ENCODE results near the gene GLS2. TPM values are rescaled to one million over a fixed set of nuclear protein-coding genes. Genes with fewer than 3 reads are reported as not detected.

GLS2 gene
- total and polyA plus RNA-seq, 9 donors = 0.87 to 4.4 (median 1.7) TPM

GRCh38 chr12:56474389-56474788 lies 13.6 kb downstream of the GLS2 start:
- 86 to 91% (median 89%) methylated on average over 9 of the region's 9 CpGs for WGBS, 3 donors
- no peaks in the 10 kb centered on the region for H3K9me3 ChIP-seq
- intact Hi-C loops (cut with DNase I) = no loop called here
- H3K27me3 ChIP-seq = no peaks in the 10 kb centered on the region
- no peak for DNase-seq
- H3K4me1 ChIP-seq (ENCODE audit: insufficient read depth) = no peaks in the 10 kb centered on the region
- H3K27ac ChIP-seq = no peak overlapping the region
- H3K36me3 ChIP-seq = no peaks in the 10 kb centered on the region
- H3K4me3 ChIP-seq = no peak overlapping the region
- TF ChIP-seq POLR2A (IDR thresholded peaks at IDR 0.05) (no peak), EP300 (IDR thresholded peaks at IDR 0.05) (no peak)

GRCh38 chr12:56469007-56469930 lies 18.7 kb downstream of the GLS2 start:
- DNase-seq = peak; percentile 23 to 51 (median 35)
- intact Hi-C loops (cut with DNase I) = loop anchor here in 3 of 4 donors (10.0 kb wide), 4 partner anchors 134 to 344 kb away; partner anchors contain the start of genes ESYT1 (in 2 of the 3), IL23A (in 1 of the 3) and PAN2 (in 1 of the 3)
- Histone ChIP-seq H3K27me3 (no peaks in the 10 kb centered on the region), H3K9me3 (no peaks in the 10 kb centered on the region), H3K4me3 (peak overlapping the region; percentile 80), H3K36me3 (no peaks in the 10 kb centered on the region), H3K4me1 (ENCODE audit: insufficient read depth) (no peaks in the 10 kb centered on the region), H3K27ac (peak overlapping the region; percentile 60 to 78)
- WGBS, 3 donors = 35 to 52% (median 36%) methylated on average over 18 to 19 of the region's 19 CpGs
- no peak for TF ChIP-seq EP300 (IDR thresholded peaks at IDR 0.05)
- TF ChIP-seq CTCF (IDR thresholded peaks at IDR 0.05) = no peak
- TF ChIP-seq POLR2A (IDR thresholded peaks at IDR 0.05) = no peak

GRCh38 chr12:56468216-56469006 lies 19.6 kb downstream of the GLS2 start, which contains the start of gene SPRYD4:
SPRYD4 (plus strand) TSS chr12:56468578; CDS start chr12:56468592, 14 bp downstream.
- Histone ChIP-seq H3K4me3 (peak within 1 kb of the TSS; percentile 80), H3K4me1 (ENCODE audit: insufficient read depth) (no peaks in the 10 kb centered on the region), H3K36me3 (no peaks in the 10 kb centered on the region), H3K27ac (peak within 1 kb of the TSS; percentile 60 to 78), H3K27me3 (no peaks in the 10 kb centered on the region), H3K9me3 (no peaks in the 10 kb centered on the region)
- peak; percentile 90 to 95 (median 93) for DNase-seq
- intact Hi-C loops (cut with DNase I) = loop anchor here in 3 of 4 donors (10.0 kb wide), 4 partner anchors 134 to 344 kb away; partner anchors contain the start of genes ESYT1 (in 2 of the 3), IL23A (in 1 of the 3) and PAN2 (in 1 of the 3)
- 0 to 1% (median 0%) methylated on average over 43 of the region's 43 CpGs for WGBS, 3 donors
- TF ChIP-seq EP300 (IDR thresholded peaks at IDR 0.05) = no peak
- TF ChIP-seq POLR2A (IDR thresholded peaks at IDR 0.05) = peak; percentile 91
- TF ChIP-seq CTCF (IDR thresholded peaks at IDR 0.05) = peak; percentile 8 to 51 (median 30)

GRCh38 chr12:56462565-56462964 lies 25.4 kb downstream of the GLS2 start:
- intact Hi-C loops (cut with DNase I) = loop anchor here in 3 of 4 donors (10.0 kb wide), 4 partner anchors 128 to 338 kb away; partner anchors contain the start of genes ESYT1 (in 2 of the 3), IL23A (in 1 of the 3) and PAN2 (in 1 of the 3)
- no peaks in the 10 kb centered on the region for H3K9me3 ChIP-seq
- TF ChIP-seq EP300 (IDR thresholded peaks at IDR 0.05) (no peak), POLR2A (IDR thresholded peaks at IDR 0.05) (no peak), CTCF (IDR thresholded peaks at IDR 0.05) (no peak)

More at GRCh38 chr12:56462565-56462964, 25.4 kb downstream of the GLS2 start:
- no peak for DNase-seq
- no peak overlapping the region for H3K27ac ChIP-seq
- H3K4me3 ChIP-seq = no peak overlapping the region
- H3K36me3 ChIP-seq = no peaks in the 10 kb centered on the region
- no peaks in the 10 kb centered on the region for H3K4me1 ChIP-seq (ENCODE audit: insufficient read depth)
- no peaks in the 10 kb centered on the region for H3K27me3 ChIP-seq

Data from ovary (tissue), 9 donors.